GM20000 (cell line): ENCODE results near the gene PITX2.
A peak's percentile ranks its signal among the peaks of the same experiment; 100 is the strongest.
"Not testable (repeated sequence)": the region's sequence is repeated elsewhere in the genome, so short reads cannot be mapped to it uniquely, and the experiment has no call there.

ENCODE experiments used
- DNase-seq: peaks from one replicate; pipeline ENCODE4 v3.0.0; 2012; ENCODE audit warnings: low spot score
- TF ChIP-seq, protein P1 (sequence below): IDR thresholded peaks from 2 replicates; pipeline ENCODE4 v1.5.1; 2012; ENCODE audit warnings: mild to moderate bottlenecking, control low read depth; ENCODE audit errors: extremely low read depth, missing control alignments

The PITX2 gene

DNA sequence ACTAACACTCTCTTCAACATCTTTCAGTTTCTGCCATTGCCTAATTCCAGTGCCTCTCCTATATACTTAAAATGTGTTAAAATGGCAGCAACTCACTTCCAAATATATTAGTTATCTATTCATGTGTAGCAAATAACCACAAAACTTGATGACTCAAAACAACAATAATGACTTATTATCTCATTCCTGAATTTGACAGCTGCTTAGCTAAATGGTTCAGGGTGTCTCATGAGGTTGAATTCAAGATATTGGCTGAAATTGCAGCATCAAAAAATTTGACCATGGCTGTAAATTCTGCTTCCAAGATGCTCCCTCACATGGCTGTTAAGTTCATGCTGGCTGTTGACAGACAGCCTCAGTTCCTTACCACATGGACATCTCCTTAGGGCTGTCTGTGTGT, 25.3 kb downstream of the PITX2 start:
- no peak for DNase-seq
- TF ChIP-seq, protein P1, sequence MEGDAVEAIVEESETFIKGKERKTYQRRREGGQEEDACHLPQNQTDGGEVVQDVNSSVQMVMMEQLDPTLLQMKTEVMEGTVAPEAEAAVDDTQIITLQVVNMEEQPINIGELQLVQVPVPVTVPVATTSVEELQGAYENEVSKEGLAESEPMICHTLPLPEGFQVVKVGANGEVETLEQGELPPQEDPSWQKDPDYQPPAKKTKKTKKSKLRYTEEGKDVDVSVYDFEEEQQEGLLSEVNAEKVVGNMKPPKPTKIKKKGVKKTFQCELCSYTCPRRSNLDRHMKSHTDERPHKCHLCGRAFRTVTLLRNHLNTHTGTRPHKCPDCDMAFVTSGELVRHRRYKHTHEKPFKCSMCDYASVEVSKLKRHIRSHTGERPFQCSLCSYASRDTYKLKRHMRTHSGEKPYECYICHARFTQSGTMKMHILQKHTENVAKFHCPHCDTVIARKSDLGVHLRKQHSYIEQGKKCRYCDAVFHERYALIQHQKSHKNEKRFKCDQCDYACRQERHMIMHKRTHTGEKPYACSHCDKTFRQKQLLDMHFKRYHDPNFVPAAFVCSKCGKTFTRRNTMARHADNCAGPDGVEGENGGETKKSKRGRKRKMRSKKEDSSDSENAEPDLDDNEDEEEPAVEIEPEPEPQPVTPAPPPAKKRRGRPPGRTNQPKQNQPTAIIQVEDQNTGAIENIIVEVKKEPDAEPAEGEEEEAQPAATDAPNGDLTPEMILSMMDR = no peak

DNA sequence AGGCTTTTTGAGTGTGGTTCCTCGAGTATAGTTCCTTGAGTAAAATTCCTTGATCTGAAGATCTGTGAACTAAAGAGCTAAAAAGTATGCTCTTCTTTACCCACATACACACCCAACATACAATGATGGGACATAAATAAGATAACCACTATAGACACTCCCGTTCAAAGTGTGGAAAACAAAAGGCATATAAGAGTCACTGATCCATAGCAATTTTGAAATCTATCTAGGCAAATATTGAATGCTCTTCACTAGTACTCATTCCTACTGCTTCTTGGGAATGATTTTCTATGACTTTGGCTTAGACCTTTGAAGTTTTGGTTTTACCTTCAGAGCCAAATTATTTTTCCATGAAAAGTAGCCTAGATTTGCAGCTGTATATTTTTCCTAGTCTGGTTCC, 26.4 kb downstream of the PITX2 start:
- DNase-seq = no peak
- TF ChIP-seq, protein P1 = no peak

DNA sequence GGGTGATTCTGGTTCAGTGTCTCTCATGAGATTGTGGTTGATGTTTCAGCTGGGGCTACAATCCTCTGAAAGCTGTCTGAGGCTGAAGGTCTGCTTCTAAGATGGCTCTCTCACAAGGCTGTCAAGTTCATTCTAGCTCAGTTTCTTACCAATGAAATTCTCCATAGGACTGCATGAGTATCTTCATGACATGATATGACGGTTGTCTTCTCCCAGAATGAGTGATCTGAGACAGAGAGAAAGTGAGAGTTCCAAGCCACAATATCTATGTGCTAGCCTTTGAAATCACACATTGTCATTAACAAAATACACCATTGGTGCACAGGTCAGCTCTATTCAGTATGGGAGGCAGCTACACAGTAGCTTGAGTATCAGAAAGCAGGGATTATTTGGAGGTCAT, 27.3 kb downstream of the PITX2 start:
- no peak for DNase-seq
- TF ChIP-seq, protein P1 = no peak

DNA sequence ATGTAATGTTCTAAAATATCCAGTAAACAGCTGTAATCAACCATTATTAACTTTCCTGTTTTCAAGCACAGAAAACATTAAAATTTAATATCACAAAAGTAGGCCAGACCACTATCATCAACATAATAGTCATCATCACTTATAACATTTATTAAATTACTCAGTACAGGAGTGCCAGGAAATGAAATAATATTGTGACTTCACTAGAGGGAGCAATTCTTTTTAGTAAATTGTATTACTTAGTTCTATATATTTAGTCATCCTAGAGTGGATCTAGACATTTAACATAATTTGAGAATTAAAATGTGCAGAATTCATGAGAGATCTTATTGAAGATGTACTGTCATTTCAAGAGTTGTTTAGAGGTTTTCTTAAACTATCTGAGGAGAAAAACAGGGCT, 33.6 kb downstream of the PITX2 start:
- TF ChIP-seq, protein P1 = no peak
- no peak for DNase-seq

DNA sequence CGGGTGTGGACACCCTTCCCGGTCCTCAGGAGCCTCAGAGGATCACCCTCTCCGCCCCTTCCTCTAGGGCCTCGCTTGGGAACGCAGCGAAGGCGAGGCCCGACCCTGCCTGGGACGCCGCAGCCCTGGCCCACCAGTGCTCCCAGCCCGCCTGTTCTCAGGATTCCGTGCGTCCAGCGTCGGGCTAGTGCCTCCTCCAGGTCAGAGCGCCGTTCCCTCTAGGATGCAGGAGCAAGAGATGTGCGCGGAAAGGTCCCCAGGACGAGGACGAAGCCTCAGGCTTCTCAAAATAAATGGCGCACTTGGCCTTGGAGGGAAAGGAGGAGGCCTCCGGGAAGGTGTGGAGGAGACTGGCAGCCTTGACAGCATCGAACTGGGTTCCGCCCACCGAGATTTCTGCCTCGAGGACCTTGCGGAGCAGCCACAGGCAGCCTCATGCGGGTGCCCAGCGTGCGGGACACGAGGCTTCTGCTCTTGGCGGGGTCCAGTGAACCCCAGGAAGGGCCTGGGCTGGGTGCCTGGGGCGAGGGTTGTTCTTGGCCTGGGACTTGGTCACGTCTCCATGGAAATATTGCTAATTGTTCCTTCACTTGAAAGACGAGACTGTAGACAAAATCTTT, 35.1 kb downstream of the PITX2 start:
- DNase-seq = no peak
- TF ChIP-seq, protein P1 = no peak

DNA sequence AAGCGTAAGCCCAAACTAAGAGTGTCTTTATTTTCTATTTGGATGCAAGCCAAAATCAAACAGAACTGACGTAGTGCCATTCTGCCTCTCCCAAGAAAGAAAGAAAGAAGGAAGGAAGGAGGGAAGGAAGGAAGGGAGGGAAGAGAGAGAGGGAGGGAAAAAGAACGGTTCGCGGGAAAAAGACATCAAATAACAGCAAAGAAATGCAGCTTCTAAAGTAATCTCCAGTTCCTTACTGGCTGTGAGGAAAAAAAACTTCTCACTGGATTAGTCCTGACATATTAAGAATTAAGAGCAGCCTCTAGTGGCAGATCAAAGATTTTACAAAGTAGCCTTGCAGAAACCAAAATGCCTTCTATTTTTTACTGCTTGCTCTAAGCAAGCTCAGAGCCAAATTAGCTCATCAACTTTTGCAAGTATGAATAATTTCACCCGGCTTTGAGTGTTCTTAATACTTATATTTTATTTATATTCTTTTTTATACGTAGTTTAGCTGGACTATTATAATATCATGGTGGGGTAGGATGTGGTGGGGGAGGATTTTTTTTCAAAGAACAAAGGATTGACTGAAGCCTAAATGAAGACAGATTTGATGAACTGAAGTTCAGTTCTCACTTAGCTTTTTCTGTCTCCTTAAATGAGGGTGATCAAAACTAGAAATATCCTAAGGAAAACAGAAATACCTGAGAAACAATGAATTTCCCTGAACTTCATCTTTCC, 36.6 kb downstream of the PITX2 start:
- DNase-seq = peak; percentile 41
- TF ChIP-seq, protein P1 = no peak

DNA sequence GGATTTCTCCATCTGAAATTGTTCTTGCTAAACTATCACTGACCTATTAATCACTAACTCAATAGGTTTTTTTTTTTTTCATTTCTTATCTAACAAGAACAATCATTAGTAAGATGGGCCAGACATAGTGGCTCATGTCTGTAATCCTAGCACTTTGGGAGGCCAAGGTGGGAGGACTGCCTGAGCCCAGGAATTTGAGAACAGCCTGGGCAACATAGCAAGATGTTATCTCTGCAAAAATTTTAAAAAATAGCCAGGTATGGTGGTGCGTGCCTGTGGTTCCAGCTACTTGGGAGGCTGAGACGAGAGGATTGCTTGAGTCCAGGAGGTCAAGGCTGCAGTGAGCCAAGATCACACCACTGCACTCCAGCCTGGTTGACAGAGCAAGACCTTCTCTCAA, 46.2 kb downstream of the PITX2 start:
- not testable (repeated sequence) for DNase-seq
